Smooth muscle cell (in vitro differentiated cells): ENCODE measurements around the gene PDIA6. TPM values are rescaled to one million over a fixed set of nuclear protein-coding genes. Genes with fewer than 3 reads are reported as not detected.

Source experiments
- DNase-seq: peaks from one replicate; lab custom pipeline; 2025; ENCODE audit not compliant: unreplicated experiment; lab: John Stamatoyannopoulos, UW
- H2AFZ ChIP-seq: fragments of 200-600 bp; sonication (generic); 2 replicates; pipeline ENCODE4 v1.6.0; 2016; ENCODE audit warnings: antibody characterized with exemption, low read depth, mild to moderate bottlenecking
- H3F3A ChIP-seq: fragments of 200-600 bp; sonication (generic); 2 replicates; pipeline ENCODE4 v1.6.0; 2017; ENCODE audit warnings: antibody characterized with exemption, low read depth
- H3K27ac ChIP-seq: fragments of 200-600 bp; sonication (generic); 2 replicates; pipeline ENCODE4 v1.5.1; 2016; ENCODE audit warnings: low read depth, mild to moderate bottlenecking
- H3K27me3 ChIP-seq: fragments of 200-600 bp; sonication (generic); 2 replicates; pipeline ENCODE4 v1.6.1; 2016; ENCODE audit warnings: low read depth, mild to moderate bottlenecking
- H3K36me3 ChIP-seq: fragments of 200-600 bp; sonication (generic); 2 replicates; pipeline ENCODE4 v1.5.1; 2016; ENCODE audit warnings: low read depth
- H3K4me1 ChIP-seq: fragments of 200-600 bp; sonication (generic); 2 replicates; pipeline ENCODE4 v1.5.1; 2016; ENCODE audit warnings: low read depth
- H3K4me2 ChIP-seq: fragments of 200-600 bp; sonication (generic); 2 replicates; pipeline ENCODE4 v1.6.0; 2016; ENCODE audit warnings: mild to moderate bottlenecking
- H3K4me3 ChIP-seq: fragments of 200-600 bp; sonication (generic); 2 replicates; pipeline ENCODE4 v1.5.1; 2016; ENCODE audit warnings: mild to moderate bottlenecking
- H3K79me2 ChIP-seq: fragments of 200-600 bp; sonication (generic); 2 replicates; pipeline ENCODE4 v1.6.0; 2016; ENCODE audit warnings: low read depth, mild to moderate bottlenecking
- H3K9ac ChIP-seq: fragments of 200-600 bp; sonication (generic); 2 replicates; pipeline ENCODE4 v1.6.0; 2016; ENCODE audit warnings: low read depth
- H3K9me3 ChIP-seq: fragments of 200-600 bp; sonication (generic); replicated peaks from 2 replicates; pipeline ENCODE4 v1.5.1; 2016; ENCODE audit warnings: low read depth
- H4K20me1 ChIP-seq: fragments of 200-600 bp; sonication (generic); 2 replicates; pipeline ENCODE4 v1.6.0; 2016; ENCODE audit warnings: low read depth
- WGBS: methylation state at CpG from one replicate; pipeline ENCODE4 v1.1.7; 2016; ENCODE audit warnings: low lambda C conversion rate; 5-methylcytosine and 5-hydroxymethylcytosine counted together
- polyA plus RNA-seq: library from polyadenylated mRNA; unstranded; fragments of >200 nt; fragmentation: Nextera tagmentation; extraction: Ambion mirVana; gene quantifications from 2 replicates; pipeline ENCODE4 v1.2.1, GENCODE V29; 2016
- total RNA-seq: library from RNA; depleted of rRNA; stranded (reverse); fragments of >200 nt; gene quantifications from 2 replicates; pipeline ENCODE4 v1.2.3, GENCODE V29; 2014
- TF ChIP-seq, protein P1 (sequence below): fragments of 200-600 bp; sonication (generic); IDR thresholded peaks from 2 replicates; pipeline ENCODE4 v1.5.1; 2017; ENCODE audit warnings: borderline replicate concordance, mild to moderate bottlenecking, antibody characterized with exemption; ENCODE audit not compliant: insufficient read depth, poor library complexity, severe bottlenecking

PDIA6 gene
- total and polyA plus RNA-seq, 2 experiments from 2014 or later: 360 to 671 TPM

DNA sequence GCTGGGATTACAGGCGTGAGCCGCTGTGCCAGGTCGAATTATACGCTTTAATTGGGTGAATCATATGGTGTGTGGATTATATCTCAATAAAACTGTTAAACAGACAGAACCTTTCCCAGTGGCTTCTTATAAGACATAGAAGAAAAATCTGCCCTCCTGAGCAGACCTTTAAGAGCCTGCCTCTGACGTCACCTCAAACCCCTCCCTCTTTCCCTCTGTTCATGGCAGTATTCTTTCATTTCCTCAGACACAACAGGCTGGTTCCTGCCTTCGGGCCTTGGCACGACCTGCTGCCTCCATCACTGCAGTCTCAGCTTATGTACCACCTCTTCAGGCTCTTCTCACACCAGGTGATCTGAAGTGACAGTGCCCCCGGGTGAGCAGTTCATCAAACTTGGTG is 14.0 kb upstream of the PDIA6 start:
- Histone ChIP-seq H3K9ac (no peak overlapping the region), H3K79me2 (no peaks in the 10 kb centered on the region), H3K27me3 (peaks cover 3% of the 10 kb centered on the region), H3F3A (no peaks in the 10 kb centered on the region), H3K4me2 (no peak overlapping the region), H4K20me1 (no peaks in the 10 kb centered on the region), H3K27ac (no peak overlapping the region), H3K36me3 (no peaks in the 10 kb centered on the region), H3K9me3 (no peaks in the 10 kb centered on the region), H2AFZ (no peak overlapping the region), H3K4me1 (no peaks in the 10 kb centered on the region), H3K4me3 (no peak overlapping the region)
- WGBS: 90% methylated on average over 8 of the region's 8 CpGs
- no peak for DNase-seq
- TF ChIP-seq, protein P1, sequence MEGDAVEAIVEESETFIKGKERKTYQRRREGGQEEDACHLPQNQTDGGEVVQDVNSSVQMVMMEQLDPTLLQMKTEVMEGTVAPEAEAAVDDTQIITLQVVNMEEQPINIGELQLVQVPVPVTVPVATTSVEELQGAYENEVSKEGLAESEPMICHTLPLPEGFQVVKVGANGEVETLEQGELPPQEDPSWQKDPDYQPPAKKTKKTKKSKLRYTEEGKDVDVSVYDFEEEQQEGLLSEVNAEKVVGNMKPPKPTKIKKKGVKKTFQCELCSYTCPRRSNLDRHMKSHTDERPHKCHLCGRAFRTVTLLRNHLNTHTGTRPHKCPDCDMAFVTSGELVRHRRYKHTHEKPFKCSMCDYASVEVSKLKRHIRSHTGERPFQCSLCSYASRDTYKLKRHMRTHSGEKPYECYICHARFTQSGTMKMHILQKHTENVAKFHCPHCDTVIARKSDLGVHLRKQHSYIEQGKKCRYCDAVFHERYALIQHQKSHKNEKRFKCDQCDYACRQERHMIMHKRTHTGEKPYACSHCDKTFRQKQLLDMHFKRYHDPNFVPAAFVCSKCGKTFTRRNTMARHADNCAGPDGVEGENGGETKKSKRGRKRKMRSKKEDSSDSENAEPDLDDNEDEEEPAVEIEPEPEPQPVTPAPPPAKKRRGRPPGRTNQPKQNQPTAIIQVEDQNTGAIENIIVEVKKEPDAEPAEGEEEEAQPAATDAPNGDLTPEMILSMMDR: no peak

DNA sequence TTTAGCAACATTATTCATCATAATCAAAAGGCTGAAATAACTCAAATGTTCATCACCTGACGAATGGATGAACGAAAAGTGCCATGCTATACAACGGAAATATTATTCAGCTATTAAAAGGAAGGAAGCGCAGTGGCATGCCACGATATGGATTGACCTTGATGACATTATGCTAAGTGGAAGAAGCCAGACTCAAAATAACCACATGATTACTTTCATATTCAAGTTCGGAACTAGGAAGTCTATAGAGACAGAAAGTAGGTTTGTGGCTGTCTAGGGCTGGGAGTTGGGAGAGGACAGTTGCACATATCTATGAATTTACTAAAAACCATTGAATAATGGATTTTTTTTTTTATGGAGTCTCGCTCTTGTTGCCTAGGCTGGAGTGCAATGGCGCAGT is 13.4 kb upstream of the PDIA6 start:
- Histone ChIP-seq H3K79me2 (no peaks in the 10 kb centered on the region), H3K9me3 (no peaks in the 10 kb centered on the region), H4K20me1 (no peaks in the 10 kb centered on the region), H3F3A (no peaks in the 10 kb centered on the region), H3K27ac (no peak overlapping the region), H3K27me3 (peaks cover 3% of the 10 kb centered on the region), H3K36me3 (no peaks in the 10 kb centered on the region), H3K4me3 (no peak overlapping the region), H3K9ac (no peak overlapping the region), H2AFZ (no peak overlapping the region), H3K4me2 (no peak overlapping the region), H3K4me1 (no peaks in the 10 kb centered on the region)
- TF ChIP-seq, protein P1: no peak
- WGBS: 91% methylated on average over 8 of the region's 8 CpGs
- DNase-seq: no peak

DNA sequence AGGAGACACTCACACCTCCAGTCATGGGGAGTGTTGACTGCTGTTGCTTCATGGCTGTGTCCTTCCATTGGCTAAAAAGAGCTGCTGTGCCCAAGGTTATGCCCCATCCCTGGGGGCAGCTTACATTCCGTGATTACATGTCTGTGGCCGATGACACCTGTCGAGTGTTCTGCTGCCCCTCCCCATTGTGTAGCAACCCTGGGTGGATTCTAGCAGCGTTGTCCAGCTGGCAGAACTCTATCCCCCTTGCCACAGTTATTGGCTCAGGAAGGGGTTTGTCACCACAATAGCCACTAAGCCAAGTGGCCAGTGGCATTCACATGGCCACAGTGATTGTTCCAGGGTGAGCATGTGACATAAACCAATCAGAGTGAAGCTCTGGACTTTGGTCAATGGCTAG is 11.6 kb upstream of the PDIA6 start:
- Histone ChIP-seq H3F3A (no peaks in the 10 kb centered on the region), H3K27ac (no peak overlapping the region), H3K9me3 (no peaks in the 10 kb centered on the region), H3K4me3 (no peak overlapping the region), H3K27me3 (peaks cover under 1% of the 10 kb centered on the region), H3K4me2 (no peak overlapping the region), H3K79me2 (no peaks in the 10 kb centered on the region), H4K20me1 (no peaks in the 10 kb centered on the region), H2AFZ (no peak overlapping the region), H3K36me3 (no peaks in the 10 kb centered on the region), H3K9ac (no peak overlapping the region), H3K4me1 (no peaks in the 10 kb centered on the region)
- no peak for DNase-seq
- 88% methylated on average over 4 of the region's 4 CpGs for WGBS
- TF ChIP-seq, protein P1: no peak

DNA sequence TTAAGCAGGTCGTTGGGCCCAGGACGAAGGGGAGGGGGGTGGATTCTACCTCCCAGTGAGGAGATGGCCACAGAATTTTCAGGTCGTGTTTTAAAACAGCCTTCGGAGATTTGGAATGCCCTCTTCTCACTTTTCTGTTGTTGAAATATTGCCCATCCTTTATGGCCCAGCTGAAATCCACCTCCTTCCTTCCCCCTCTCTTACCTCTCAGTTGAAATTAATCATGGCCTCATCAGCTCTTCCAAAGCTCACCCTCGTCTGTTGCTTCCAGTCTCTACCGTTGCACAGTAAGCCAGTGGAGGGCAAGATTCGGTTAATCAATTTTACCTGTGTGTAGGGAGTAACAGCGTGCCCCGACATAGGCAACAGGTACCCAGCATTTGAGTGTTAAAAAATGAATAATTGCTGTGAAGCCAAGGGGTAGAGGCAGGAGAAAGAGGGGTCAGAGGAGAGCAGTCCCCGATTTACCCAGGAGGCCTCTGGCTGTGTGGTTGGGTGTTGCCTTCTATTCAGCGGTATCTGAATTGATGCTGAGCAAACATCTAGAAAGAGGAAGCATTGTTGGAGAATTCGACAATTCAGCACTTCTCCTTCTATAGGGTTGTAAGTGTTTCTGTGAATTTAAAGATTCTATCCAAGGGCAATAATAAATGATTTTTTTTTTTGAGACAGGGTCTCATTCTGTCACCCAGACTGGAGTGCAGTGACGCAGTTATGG is 8.6 kb upstream of the PDIA6 start:
- H3K36me3 ChIP-seq: no peaks in the 10 kb centered on the region

More for the DNA sequence above, 8.6 kb upstream of the PDIA6 start:
- Histone ChIP-seq H3K79me2 (no peaks in the 10 kb centered on the region), H4K20me1 (no peaks in the 10 kb centered on the region), H3K27me3 (no peaks in the 10 kb centered on the region), H3K4me2 (no peak overlapping the region), H3K9me3 (no peaks in the 10 kb centered on the region), H3K4me1 (no peaks in the 10 kb centered on the region), H3K9ac (no peak overlapping the region), H2AFZ (no peak overlapping the region), H3F3A (no peaks in the 10 kb centered on the region), H3K4me3 (no peak overlapping the region), H3K27ac (no peak overlapping the region)
- no peak for DNase-seq
- 85% methylated on average over 13 of the region's 13 CpGs for WGBS
- TF ChIP-seq, protein P1: no peak
